Pancreas (tissue), 10 donors: ENCODE data around the gene SLC39A8. TPM values are rescaled to one million over a fixed set of nuclear protein-coding genes. Genes with fewer than 3 reads are reported as not detected.
A peak's percentile ranks its signal among the peaks of the same experiment; 100 is the strongest.

Experiments
- ATAC-seq, 4 donors: fragments of 200-7000 bp; cut with Tn5 transposase; one replicate each; pipeline versions ENCODE4 v1.8.0 to v1.9.1; 2020; ENCODE audit warnings: mild to moderate bottlenecking in 4 of 4, moderate library complexity in 4 of 4
- DNase-seq, 6 donors: peaks; one replicate each; pipeline ENCODE4 v3.0.0-alpha.2; 2020
- FAIRE-seq: peaks from 2 replicates; lab custom pipeline; 2012; peaks lifted over from hg19 to GRCh38; lab: Jason Lieb, UNC
- H3K27ac ChIP-seq, 4 donors: fragments of 200-600 bp; sonication (generic); 1 replicate in 3 of 4; 2 replicates in 1 of 4; pipeline versions ENCODE4 v1.5.0 to v1.8.0; 2020
- H3K27me3 ChIP-seq, 4 donors: fragments of 200-600 bp; one replicate each; pipeline ENCODE4 v1.8.0; 2021
- H3K36me3 ChIP-seq, 3 donors: fragments of 200-600 bp; sonication (generic) in 1 of 3; one replicate each; pipeline versions ENCODE4 v1.5.0 to v1.8.0; 2020 to 2021
- H3K4me1 ChIP-seq, 3 donors: fragments of 200-600 bp; one replicate each; pipeline ENCODE4 v1.8.0; 2021
- H3K4me3 ChIP-seq, 4 donors: fragments of 200-600 bp; sonication (generic) in 2 of 4; one replicate each; pipeline versions ENCODE4 v1.5.0 to v1.8.0; 2020 to 2021
- H3K9me3 ChIP-seq, 4 donors: fragments of 200-600 bp; one replicate each; pipeline ENCODE4 v1.8.0; 2021
- CTCF ChIP-seq, 4 donors: fragments of 200-600 bp; sonication (generic) in 3 of 4; IDR thresholded peaks; one replicate each; pipeline versions ENCODE4 v1.5.0 to v1.8.0; 2021; ENCODE audit warnings: antibody characterized with exemption in 4 of 4
- WGBS, 2 donors: extraction: QIAGEN DNeasy Blood & Tissue Kit; methylation state at CpG; one replicate each; pipeline ENCODE4 v1.1.7; 2013; 5-methylcytosine and 5-hydroxymethylcytosine counted together
- intact Hi-C, 3 donors: fragments of 100-400 bp; cut with DNase I; formaldehyde crosslinking; loops; one replicate each; pipeline versions ENCODE4 v1.11.1 to v1.14.2; 2022
- polyA plus RNA-seq, 2 donors: library from polyadenylated mRNA; stranded (reverse); fragments of 200-250 nt; gene quantifications; one replicate each; pipeline ENCODE4 v1.2.3, GENCODE V29; 2013
- total RNA-seq, 6 donors: library from RNA; stranded (reverse); fragmentation: NEBNext Ultra II Directional in 4 of 6; extraction: Animal tissue kit (Norgen Biotek cat#: 25700) in 4 of 6; gene quantifications; one replicate each; pipeline versions ENCODE4 v1.2.1 to v1.2.4, GENCODE V29; 2021 to 2023
- donor health status: healthy with polysubstance abuse.
- donor health status: DM: no; HTN: no; CAD: no; lungs with moderate emphysema.
- donor health status: DM: no; HTN: no; CAD: no.
- donor health status: control.
- donor health status: control.
- donor health status: Bipolar disorder and iron deficiency.
- donor health status: DM: yes; HTN: yes; CAD: no.
- donor health status: DM: no; HTN: no; CAD: no.
- donor health status: DM: no; HTN: no; CAD: no.
- donor health status: DM: yes; HTN: yes; CAD: no.

Gene SLC39A8
- total and polyA plus RNA-seq, 8 donors, result 9.9 to 46.8 (median 37.8) TPM

- Histone ChIP-seq H3K27me3 (no peaks in the 10 kb centered on the region), H3K4me1 (peaks cover 0 to 3% (median 0%) of the 10 kb centered on the region in 3 donors), H3K9me3 (no peaks in the 10 kb centered on the region), H3K4me3 (no peak overlapping the region), H3K36me3 (no peaks in the 10 kb centered on the region), H3K27ac (no peak overlapping the region)
- FAIRE-seq (no peak), ATAC-seq (no peak), DNase-seq (no peak)
- WGBS, 2 donors, result 94% methylated on average over 1 of the region's 1 CpG
- intact Hi-C loops, result no loop called here
- no peak for TF ChIP-seq CTCF (IDR thresholded peaks at IDR 0.05)
These were observed 33.9 kb downstream of the SLC39A8 start for GRCh38 chr4:102311407-102311806.

- intact Hi-C loops, result no loop called here
- H3K27ac ChIP-seq, result no peak overlapping the region
- FAIRE-seq (no peak), DNase-seq (no peak), ATAC-seq (peak in 2 of 4 donors; percentile 30 to 39)
- WGBS, 2 donors, result 41 to 44% methylated on average over 1 of the region's 1 CpG
- no peaks in the 10 kb centered on the region for H3K27me3 ChIP-seq
- no peaks in the 10 kb centered on the region for H3K36me3 ChIP-seq
- no peak for TF ChIP-seq CTCF (IDR thresholded peaks at IDR 0.05)
- H3K9me3 ChIP-seq, result no peaks in the 10 kb centered on the region
- H3K4me3 ChIP-seq, result no peak overlapping the region
- peaks cover 0 to 3% (median 0%) of the 10 kb centered on the region in 3 donors for H3K4me1 ChIP-seq
These were observed 37.1 kb downstream of the SLC39A8 start for GRCh38 chr4:102308032-102308799.

DNA sequence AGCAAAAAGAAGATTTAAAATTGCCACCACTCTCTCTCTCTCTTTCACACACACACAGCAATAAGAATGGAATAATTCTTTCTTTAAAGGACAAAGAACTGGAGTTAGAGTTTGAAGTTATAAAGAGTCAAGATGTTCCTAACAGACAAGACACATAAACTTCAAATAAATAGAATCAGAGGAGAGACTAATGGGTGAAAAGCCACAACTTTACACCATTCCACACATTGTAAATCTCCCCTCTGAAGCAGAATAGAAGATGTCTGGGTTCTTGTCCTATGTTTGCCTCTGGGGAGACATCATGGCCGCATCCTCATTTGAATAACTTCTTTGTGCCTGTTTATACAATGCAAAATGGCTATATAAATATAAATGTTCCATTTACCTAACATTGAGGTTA, 39.6 kb downstream of the SLC39A8 start:
- Histone ChIP-seq H3K27me3 (no peaks in the 10 kb centered on the region), H3K36me3 (no peaks in the 10 kb centered on the region), H3K27ac (no peak overlapping the region), H3K4me3 (no peak overlapping the region), H3K4me1 (no peaks in the 10 kb centered on the region), H3K9me3 (no peaks in the 10 kb centered on the region)
- TF ChIP-seq CTCF (IDR thresholded peaks at IDR 0.05), result no peak
- FAIRE-seq, result no peak
- no peak for ATAC-seq
- 95 to 99% methylated on average over 1 of the region's 1 CpG for WGBS, 2 donors
- no peak for DNase-seq
- intact Hi-C loops, result no loop called here

GRCh38 chr4:102302762-102303161, 42.5 kb downstream of the SLC39A8 start:
- no peak overlapping the region for H3K4me3 ChIP-seq
- 72 to 81% methylated on average over 1 of the region's 1 CpG for WGBS, 2 donors
- H3K4me1 ChIP-seq, result no peaks in the 10 kb centered on the region
- intact Hi-C loops, result no loop called here
- DNase-seq (no peak), ATAC-seq (no peak), FAIRE-seq (no peak)
- no peaks in the 10 kb centered on the region for H3K27me3 ChIP-seq
- H3K36me3 ChIP-seq, result no peaks in the 10 kb centered on the region
- no peak for TF ChIP-seq CTCF (IDR thresholded peaks at IDR 0.05)
- no peak overlapping the region for H3K27ac ChIP-seq
- no peaks in the 10 kb centered on the region for H3K9me3 ChIP-seq

DNA sequence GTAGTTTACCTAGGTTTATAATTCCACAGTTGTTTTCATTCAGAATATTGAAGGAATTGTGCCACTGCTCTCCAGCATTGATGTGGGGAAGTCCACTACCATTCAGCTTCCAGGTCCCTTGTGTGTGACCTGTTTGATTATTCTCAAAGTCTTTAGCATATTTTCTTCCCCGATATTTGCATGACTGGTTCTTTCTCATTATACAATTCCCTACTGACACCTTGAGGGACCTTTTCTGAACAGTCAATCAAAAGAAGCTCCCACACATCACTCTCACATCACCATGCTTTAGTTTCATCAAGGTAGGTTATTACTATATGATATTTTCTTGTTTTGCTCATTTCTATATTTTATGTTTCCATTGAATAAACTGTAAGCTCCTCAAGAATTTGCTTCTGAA, 44.1 kb downstream of the SLC39A8 start:
- Histone ChIP-seq H3K27ac (no peak overlapping the region), H3K4me1 (no peaks in the 10 kb centered on the region), H3K9me3 (no peaks in the 10 kb centered on the region), H3K36me3 (no peaks in the 10 kb centered on the region), H3K4me3 (no peak overlapping the region), H3K27me3 (no peaks in the 10 kb centered on the region)
- intact Hi-C loops, result no loop called here
- FAIRE-seq (no peak), ATAC-seq (no peak), DNase-seq (no peak)
- TF ChIP-seq CTCF (IDR thresholded peaks at IDR 0.05), result no peak
- 78 to 84% methylated on average over 1 of the region's 1 CpG for WGBS, 2 donors
